22Rv1 (cell line): ENCODE measurements around the gene C5.

Experiments
- ZFX ChIP-seq: fragments of 450-650 bp; IDR thresholded peaks from 2 replicates; pipeline ENCODE4 v1.6.1; 2017; ENCODE audit warnings: antibody characterized with exemption, borderline replicate concordance
- TF ChIP-seq, protein P1 (sequence below): fragments of 450-650 bp; IDR thresholded peaks from 2 replicates; pipeline ENCODE4 v1.5.1; 2017; ENCODE audit warnings: mild to moderate bottlenecking

DNA sequence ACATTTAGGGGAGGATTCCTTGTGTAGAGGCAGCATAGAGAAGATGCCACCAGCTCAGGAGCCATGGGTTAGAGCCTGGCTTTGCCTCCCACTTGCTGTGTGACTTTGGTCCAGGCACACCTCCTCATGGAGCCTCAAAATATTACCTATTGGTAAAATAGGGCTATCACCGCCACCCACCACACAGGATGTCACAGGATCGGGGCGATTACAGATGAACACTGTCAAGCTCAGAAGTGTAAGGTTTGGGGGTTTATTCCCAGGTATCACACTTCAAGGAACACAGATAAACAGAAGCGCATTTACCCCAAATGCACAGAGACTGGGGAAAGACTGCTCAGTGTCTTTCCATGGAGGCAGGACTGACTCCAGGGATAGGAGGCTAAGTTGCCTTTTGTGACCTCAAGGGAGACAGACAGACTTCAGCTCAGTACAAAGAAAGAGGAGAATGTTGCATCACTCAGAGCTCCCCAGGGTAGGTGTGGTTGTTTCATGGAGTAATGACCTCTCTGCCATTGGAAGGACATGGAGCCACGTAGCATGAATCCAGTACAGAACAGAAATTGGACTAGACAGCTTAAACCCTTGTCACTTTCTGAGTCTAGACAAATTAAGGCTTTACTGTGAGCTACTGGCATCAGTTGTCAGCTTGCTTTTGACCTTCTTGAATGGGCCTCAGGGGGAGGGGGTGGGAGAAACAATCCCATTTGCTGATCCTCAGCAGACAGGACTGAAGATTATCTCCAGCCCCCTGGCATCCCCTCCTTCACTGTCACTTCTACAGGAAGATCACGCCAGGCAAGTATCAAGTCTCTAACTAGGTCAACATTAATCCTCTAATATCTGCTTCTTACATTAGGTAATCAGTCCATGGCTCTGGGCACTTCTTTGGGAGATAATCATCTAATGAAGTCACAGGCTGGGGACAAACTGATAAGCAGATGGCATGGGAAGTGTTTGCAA, 130.0 kb downstream of the C5 start:
- TF ChIP-seq, protein P1, sequence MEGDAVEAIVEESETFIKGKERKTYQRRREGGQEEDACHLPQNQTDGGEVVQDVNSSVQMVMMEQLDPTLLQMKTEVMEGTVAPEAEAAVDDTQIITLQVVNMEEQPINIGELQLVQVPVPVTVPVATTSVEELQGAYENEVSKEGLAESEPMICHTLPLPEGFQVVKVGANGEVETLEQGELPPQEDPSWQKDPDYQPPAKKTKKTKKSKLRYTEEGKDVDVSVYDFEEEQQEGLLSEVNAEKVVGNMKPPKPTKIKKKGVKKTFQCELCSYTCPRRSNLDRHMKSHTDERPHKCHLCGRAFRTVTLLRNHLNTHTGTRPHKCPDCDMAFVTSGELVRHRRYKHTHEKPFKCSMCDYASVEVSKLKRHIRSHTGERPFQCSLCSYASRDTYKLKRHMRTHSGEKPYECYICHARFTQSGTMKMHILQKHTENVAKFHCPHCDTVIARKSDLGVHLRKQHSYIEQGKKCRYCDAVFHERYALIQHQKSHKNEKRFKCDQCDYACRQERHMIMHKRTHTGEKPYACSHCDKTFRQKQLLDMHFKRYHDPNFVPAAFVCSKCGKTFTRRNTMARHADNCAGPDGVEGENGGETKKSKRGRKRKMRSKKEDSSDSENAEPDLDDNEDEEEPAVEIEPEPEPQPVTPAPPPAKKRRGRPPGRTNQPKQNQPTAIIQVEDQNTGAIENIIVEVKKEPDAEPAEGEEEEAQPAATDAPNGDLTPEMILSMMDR, result no peak
- no peak for TF ChIP-seq ZFX
